Dermis lymphatic vessel endothelial cell (primary cell): ENCODE results near the gene IGLL5. TPM values are rescaled to one million over a fixed set of nuclear protein-coding genes. Genes with fewer than 3 reads are reported as not detected.

Experiments used
- total RNA-seq: library from RNA; depleted of rRNA; stranded (reverse); fragments of >200 nt; gene quantifications from 2 replicates; pipeline ENCODE4 v1.2.1, GENCODE V29; 2014

The IGLL5 gene
- total RNA-seq, result not detected in 2 replicates

DNA sequence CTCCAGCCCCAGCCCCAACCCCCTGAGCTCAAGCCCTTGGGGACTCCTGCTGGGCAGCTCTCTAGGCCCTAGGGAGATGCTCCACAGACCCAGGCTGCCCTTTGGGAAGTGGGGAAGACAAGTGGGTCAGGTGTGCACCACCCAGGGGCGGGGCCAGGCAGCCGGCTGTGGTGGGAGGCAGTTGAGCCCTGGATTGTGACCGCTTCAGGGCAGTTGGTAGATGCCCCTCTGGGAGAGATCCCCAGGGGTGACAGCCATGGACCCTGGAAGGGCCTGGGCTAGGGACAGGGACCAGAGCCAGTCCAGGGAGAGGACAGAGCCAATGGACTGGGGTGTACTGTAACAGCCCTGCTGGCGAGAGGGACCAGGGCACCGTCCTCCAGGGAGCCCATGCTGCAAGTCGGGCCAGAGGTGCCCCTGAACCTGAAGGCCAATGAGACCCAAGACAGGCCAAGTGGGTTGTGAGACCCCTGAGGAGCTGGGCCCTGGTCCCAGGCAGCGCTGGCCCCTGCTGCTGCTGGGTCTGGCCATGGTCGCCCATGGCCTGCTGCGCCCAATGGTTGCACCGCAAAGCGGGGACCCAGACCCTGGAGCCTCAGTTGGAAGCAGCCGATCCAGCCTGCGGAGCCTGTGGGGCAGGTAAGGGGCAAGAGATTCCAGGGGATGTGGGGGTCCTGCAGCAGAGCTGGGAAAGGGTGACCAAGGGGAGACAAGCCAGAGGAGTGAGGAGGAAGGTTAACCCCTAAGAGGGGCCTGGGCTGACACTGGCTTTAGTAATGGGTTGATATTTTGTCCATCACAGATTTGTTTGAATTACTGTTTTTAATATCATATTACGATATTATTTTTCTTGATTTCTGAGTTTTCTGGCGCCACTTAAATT is at the start of gene IGLL5:
Gene IGLL5 (plus strand): TSS at position 196 of the 883 bp plus-strand sequence. CDS start 238 bp downstream, at position 434.

Other genes with a start within 250 kb of the IGLL5 start
- gene GGTLC2, start 243.2 kb upstream of the IGLL5 start, total RNA-seq, result not detected in 2 replicates
- gene GNAZ, start 182.7 kb downstream of the IGLL5 start, total RNA-seq, result 0.22 and 0.52 TPM in 2 replicates